GM12878 (cell line): ENCODE data around the gene TFB1M. TPM values are rescaled to one million over a fixed set of nuclear protein-coding genes. Genes with fewer than 3 reads are reported as not detected.

Source experiments
- ATAC-seq: fragments of 200-7000 bp; cut with Tn5 transposase; 3 replicates; pipeline ENCODE4 v1.9.1; 2020; ENCODE audit warnings: mild to moderate bottlenecking, moderate library complexity
- BruUV-seq: library from RNA; stranded (reverse); fragments of 400-500 nt; replicated peaks from 2 replicates; lab custom pipeline; 2021; lab: Mats Ljungman, UMichigan
- CTCF ChIA-PET: fragments of 300-600 bp; sonication (Branson Sonifier 250); formaldehyde crosslinking; extraction: SDS; loops from one replicate; lab custom pipeline; 2021; ENCODE audit warnings: inconsistent platforms; lab: Yijun Ruan, JAX
- POLR2A ChIA-PET: fragments of 350-600 bp; formaldehyde crosslinking; extraction: SDS; loops from one replicate; lab custom pipeline; 2021; ENCODE audit warnings: inconsistent platforms; lab: Charles Lee
- RAD21 ChIA-PET: fragments of 300-600 bp; sonication (Branson Sonifier 250); formaldehyde crosslinking; loops from one replicate; lab custom pipeline; 2023; ENCODE audit warnings: antibody characterized with exemption; ENCODE audit not compliant: unreplicated experiment; lab: Charles Lee
- SMC1A ChIA-PET: fragments of 300-600 bp; sonication (Branson Sonifier 250); formaldehyde crosslinking; loops from one replicate; lab custom pipeline; 2023; ENCODE audit not compliant: unreplicated experiment, uncharacterized antibody; lab: Charles Lee
- DNase-seq: peaks from one replicate; pipeline ENCODE4 v3.0.0-alpha.2; 2011; ENCODE audit warnings: low read depth, low spot score
- FAIRE-seq: peaks from 3 replicates; lab custom pipeline; 2011; peaks lifted over from hg19 to GRCh38; lab: Jason Lieb, UNC
- H2AFZ ChIP-seq: 2 replicates; pipeline ENCODE4 v1.6.0; 2011; ENCODE audit warnings: low read depth, low read length, control low read depth; ENCODE audit not compliant: control insufficient read depth
- H3K27ac ChIP-seq: 2 replicates; pipeline ENCODE4 v1.5.1; 2011; ENCODE audit warnings: control low read depth; ENCODE audit not compliant: control insufficient read depth, insufficient read depth
- H3K27me3 ChIP-seq, 2 experiments: replicated peaks in 1 of 2; 2 replicates each; pipeline versions ENCODE4 v1.6.0 to v1.6.1; 2011; ENCODE audit warnings: low read length in 1 of 2; ENCODE audit not compliant: control insufficient read depth in 2 of 2, insufficient read depth in 2 of 2
- H3K36me3 ChIP-seq, 2 experiments: 2 replicates each; pipeline ENCODE4 v1.5.1; 2011; ENCODE audit warnings: low read length in 1 of 2; ENCODE audit not compliant: control insufficient read depth in 2 of 2, insufficient read depth in 2 of 2
- H3K4me1 ChIP-seq: 2 replicates; pipeline ENCODE4 v1.6.1; 2011; ENCODE audit warnings: mild to moderate bottlenecking, low read length, moderate library complexity, mixed read lengths; ENCODE audit not compliant: control insufficient read depth, insufficient read depth
- H3K4me2 ChIP-seq: 2 replicates; pipeline ENCODE4 v1.6.0; 2011; ENCODE audit warnings: control low read depth; ENCODE audit not compliant: control insufficient read depth, insufficient read depth
- H3K4me3 ChIP-seq: fragments of 200-600 bp; sonication (generic); 2 replicates; pipeline ENCODE4 v1.5.1; 2016
- H3K79me2 ChIP-seq: 2 replicates; pipeline ENCODE4 v1.6.0; 2011; ENCODE audit warnings: low read length; ENCODE audit not compliant: control insufficient read depth, insufficient read depth
- H3K9ac ChIP-seq: 2 replicates; pipeline ENCODE4 v1.8.0; 2011; ENCODE audit warnings: low read length, control low read depth, mixed read lengths; ENCODE audit not compliant: control insufficient read depth, insufficient read depth
- H3K9me3 ChIP-seq: replicated peaks from 3 replicates; pipeline ENCODE4 v1.5.1; 2011; ENCODE audit warnings: mild to moderate bottlenecking, low read length; ENCODE audit not compliant: control insufficient read depth, insufficient read depth
- H4K20me1 ChIP-seq: 2 replicates; pipeline ENCODE4 v1.6.0; 2011; ENCODE audit not compliant: control insufficient read depth, insufficient read depth
- ATF7 ChIP-seq: fragments of 450-650 bp; IDR thresholded peaks from 2 replicates; pipeline ENCODE4 v1.6.1; 2016; ENCODE audit warnings: low read depth, mild to moderate bottlenecking
- BMI1 ChIP-seq: fragments of 450-650 bp; IDR thresholded peaks from 2 replicates; pipeline ENCODE4 v1.6.1; 2016; ENCODE audit warnings: mild to moderate bottlenecking, moderate library complexity, borderline replicate concordance
- CHD4 ChIP-seq: fragments of 200-600 bp; sonication (generic); IDR thresholded peaks from 2 replicates; pipeline ENCODE4 v1.6.1; 2016; ENCODE audit warnings: mild to moderate bottlenecking
- FOS ChIP-seq: IDR thresholded peaks from 3 replicates; pipeline ENCODE4 v1.6.1; 2011; ENCODE audit warnings: borderline replicate concordance; ENCODE audit not compliant: insufficient read length; ENCODE audit errors: extremely low read depth
- NFYA ChIP-seq: IDR thresholded peaks from 2 replicates; pipeline ENCODE4 v1.6.1; 2011; ENCODE audit warnings: low read depth, mild to moderate bottlenecking, low read length, improper control_type of control experiment, borderline replicate concordance
- SIN3A ChIP-seq: IDR thresholded peaks from 2 replicates; pipeline ENCODE4 v1.6.1; 2012; ENCODE audit warnings: low read depth, low read length, improper control_type of control experiment
- SREBF2 ChIP-seq: IDR thresholded peaks from 2 replicates; pipeline ENCODE4 v1.6.1; 2012; ENCODE audit warnings: mild to moderate bottlenecking, low read length
- SUZ12 ChIP-seq: fragments of 200-600 bp; sonication (generic); IDR thresholded peaks from one replicate; pipeline ENCODE4 v1.6.1; 2018; ENCODE audit warnings: antibody characterized with exemption, mild to moderate bottlenecking; ENCODE audit not compliant: unreplicated experiment
- WGBS: methylation state at CpG from one replicate; pipeline ENCODE4 v1.1.6; 2016; ENCODE audit warnings: low lambda C conversion rate; ENCODE audit not compliant: insufficient replicate concordance, insufficient coverage; ENCODE audit errors: missing lambda C conversion rate; 5-methylcytosine and 5-hydroxymethylcytosine counted together
- in situ Hi-C: fragments of 300-500 bp; cut with MboI; formaldehyde crosslinking; loops from 9 replicates; pipeline ENCODE4 v1.14.3; 2018; ENCODE audit warnings: mixed read lengths
- intact Hi-C: fragments of 100-400 bp; cut with micrococcal nuclease; formaldehyde crosslinking; loops from one replicate; pipeline ENCODE4 v1.14.2; 2022; ENCODE audit not compliant: unreplicated experiment
- polyA plus RNA-seq, 11 experiments: library from polyadenylated mRNA; depleted of rRNA in 4 of 11; unstranded in 6 of 11; stranded (reverse) in 5 of 11; fragments of >200 nt; fragmentation: Nextera tagmentation in 4 of 11; fragmentation: Illumina TruSeq in 1 of 11; extraction: Ambion mirVana in 4 of 11; extraction: Trizol in 1 of 11; gene quantifications; 1 replicate in 1 of 11; 2 replicates in 10 of 11; pipeline versions ENCODE4 v1.2.1 to v1.2.3, GENCODE V29; 2011 to 2016; ENCODE audit warnings: inconsistent platforms in 2 of 11, missing spikeins in 2 of 11, low read depth in 1 of 11
- total RNA-seq, 4 experiments: library from RNA; depleted of rRNA in 3 of 4; stranded (reverse); fragments of >200 nt in 3 of 4; fragmentation: Illumina TruSeq in 1 of 4; extraction: Trizol in 1 of 4; gene quantifications; 2 replicates each; pipeline versions ENCODE4 v1.2.1 to v1.2.3, GENCODE V29; 2013 to 2021
- TF ChIP-seq, protein P1 (sequence below): fragments of 450-650 bp; IDR thresholded peaks from 2 replicates; pipeline ENCODE4 v1.6.1; 2016; ENCODE audit warnings: mild to moderate bottlenecking
- TF ChIP-seq, protein P2 (sequence below): fragments of 450-650 bp; IDR thresholded peaks from 2 replicates; pipeline ENCODE4 v1.6.1; 2017; ENCODE audit warnings: mild to moderate bottlenecking, moderate library complexity

TFB1M gene
- total and polyA plus RNA-seq, 10 of the 15 experiments (the other 5 are each of a cell fraction or from before 2014, with no cell fraction given) = 29.9 to 117 (median 41.3) TPM

DNA sequence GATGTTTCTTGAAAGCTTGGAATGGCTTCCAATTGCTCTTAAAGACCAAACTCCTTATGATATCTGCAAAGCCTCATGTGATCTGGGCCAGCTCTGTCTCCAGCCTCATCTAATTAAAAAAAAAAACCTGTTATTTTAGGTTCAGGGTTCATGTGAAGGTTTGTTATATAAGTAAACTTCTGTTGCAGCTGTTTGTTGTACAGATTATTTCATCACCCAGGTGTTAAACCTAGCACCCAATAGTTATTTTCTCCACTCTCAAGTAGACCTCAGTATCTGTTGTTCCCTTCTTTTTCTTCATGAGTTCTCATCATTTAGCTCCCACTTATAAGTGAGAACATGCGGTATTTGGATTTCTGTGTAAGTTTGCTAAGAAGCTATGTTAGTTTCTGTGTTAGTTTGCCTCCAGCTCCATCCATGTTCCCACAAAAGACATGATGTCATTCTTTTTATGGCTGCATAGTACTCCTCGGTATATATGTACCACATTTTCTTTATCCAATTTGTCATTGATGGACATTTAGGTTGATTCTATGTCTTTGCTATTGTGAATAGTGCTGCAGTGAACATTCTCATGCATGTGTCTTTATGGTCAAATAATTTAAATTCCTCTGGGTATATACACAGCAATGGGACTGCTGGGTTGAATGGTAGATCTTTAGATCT lies 30.2 kb upstream of the TFB1M start:
- ChIA-PET CTCF (interaction anchor here (2.1 to 2.7 kb wide), 2 partner anchors 13 to 17 kb away, joined by 8 to 10 read pairs; no protein-coding TSS in a partner anchor), SMC1A (interaction anchor here (1.0 to 3.0 kb wide), 6 partner anchors 10 to 185 kb away, joined by 3 to 21 read pairs (median 4); no protein-coding TSS in a partner anchor), RAD21 (interaction anchor here (1.0 to 1.6 kb wide), 2 partner anchors 38 to 188 kb away, joined by 3 to 4 read pairs; no protein-coding TSS in a partner anchor), POLR2A (interaction anchor here (0.5 kb wide), 1 partner anchor 74 kb away, joined by 3 read pairs; no protein-coding TSS in a partner anchor)
- Histone ChIP-seq H3K9me3 (peaks cover 45% of the 10 kb centered on the region), H3K36me3 (no peaks in the 10 kb centered on the region), H3K4me2 (no peak overlapping the region), H3K27me3 (no peaks in the 10 kb centered on the region), H3K4me3 (no peak overlapping the region), H2AFZ (no peak overlapping the region), H3K79me2 (no peaks in the 10 kb centered on the region), H3K4me1 (peaks cover 32% of the 10 kb centered on the region), H3K27ac (no peak overlapping the region), H4K20me1 (no peaks in the 10 kb centered on the region), H3K9ac (no peak overlapping the region)
- intact Hi-C loops (no loop called here), in situ Hi-C loops (no loop called here)
- 98% methylated on average over 2 of the region's 2 CpGs for WGBS
- no peak for DNase-seq
- no peak for TF ChIP-seq SIN3A
- TF ChIP-seq SUZ12 = no peak
- no peak for TF ChIP-seq ATF7
- TF ChIP-seq, protein P1, sequence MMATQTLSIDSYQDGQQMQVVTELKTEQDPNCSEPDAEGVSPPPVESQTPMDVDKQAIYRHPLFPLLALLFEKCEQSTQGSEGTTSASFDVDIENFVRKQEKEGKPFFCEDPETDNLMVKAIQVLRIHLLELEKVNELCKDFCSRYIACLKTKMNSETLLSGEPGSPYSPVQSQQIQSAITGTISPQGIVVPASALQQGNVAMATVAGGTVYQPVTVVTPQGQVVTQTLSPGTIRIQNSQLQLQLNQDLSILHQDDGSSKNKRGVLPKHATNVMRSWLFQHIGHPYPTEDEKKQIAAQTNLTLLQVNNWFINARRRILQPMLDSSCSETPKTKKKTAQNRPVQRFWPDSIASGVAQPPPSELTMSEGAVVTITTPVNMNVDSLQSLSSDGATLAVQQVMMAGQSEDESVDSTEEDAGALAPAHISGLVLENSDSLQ = no peak
- TF ChIP-seq, protein P2, sequence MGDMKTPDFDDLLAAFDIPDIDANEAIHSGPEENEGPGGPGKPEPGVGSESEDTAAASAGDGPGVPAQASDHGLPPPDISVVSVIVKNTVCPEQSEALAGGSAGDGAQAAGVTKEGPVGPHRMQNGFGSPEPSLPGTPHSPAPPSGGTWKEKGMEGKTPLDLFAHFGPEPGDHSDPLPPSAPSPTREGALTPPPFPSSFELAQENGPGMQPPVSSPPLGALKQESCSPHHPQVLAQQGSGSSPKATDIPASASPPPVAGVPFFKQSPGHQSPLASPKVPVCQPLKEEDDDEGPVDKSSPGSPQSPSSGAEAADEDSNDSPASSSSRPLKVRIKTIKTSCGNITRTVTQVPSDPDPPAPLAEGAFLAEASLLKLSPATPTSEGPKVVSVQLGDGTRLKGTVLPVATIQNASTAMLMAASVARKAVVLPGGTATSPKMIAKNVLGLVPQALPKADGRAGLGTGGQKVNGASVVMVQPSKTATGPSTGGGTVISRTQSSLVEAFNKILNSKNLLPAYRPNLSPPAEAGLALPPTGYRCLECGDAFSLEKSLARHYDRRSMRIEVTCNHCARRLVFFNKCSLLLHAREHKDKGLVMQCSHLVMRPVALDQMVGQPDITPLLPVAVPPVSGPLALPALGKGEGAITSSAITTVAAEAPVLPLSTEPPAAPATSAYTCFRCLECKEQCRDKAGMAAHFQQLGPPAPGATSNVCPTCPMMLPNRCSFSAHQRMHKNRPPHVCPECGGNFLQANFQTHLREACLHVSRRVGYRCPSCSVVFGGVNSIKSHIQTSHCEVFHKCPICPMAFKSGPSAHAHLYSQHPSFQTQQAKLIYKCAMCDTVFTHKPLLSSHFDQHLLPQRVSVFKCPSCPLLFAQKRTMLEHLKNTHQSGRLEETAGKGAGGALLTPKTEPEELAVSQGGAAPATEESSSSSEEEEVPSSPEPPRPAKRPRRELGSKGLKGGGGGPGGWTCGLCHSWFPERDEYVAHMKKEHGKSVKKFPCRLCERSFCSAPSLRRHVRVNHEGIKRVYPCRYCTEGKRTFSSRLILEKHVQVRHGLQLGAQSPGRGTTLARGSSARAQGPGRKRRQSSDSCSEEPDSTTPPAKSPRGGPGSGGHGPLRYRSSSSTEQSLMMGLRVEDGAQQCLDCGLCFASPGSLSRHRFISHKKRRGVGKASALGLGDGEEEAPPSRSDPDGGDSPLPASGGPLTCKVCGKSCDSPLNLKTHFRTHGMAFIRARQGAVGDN = no peak
- no peak for TF ChIP-seq CHD4
- TF ChIP-seq NFYA = no peak
- TF ChIP-seq FOS = no peak
- TF ChIP-seq SREBF2 = no peak
- no peak for TF ChIP-seq BMI1
- no TSS peak for BruUV-seq
- FAIRE-seq = no peak
- no peak for ATAC-seq
